GM12872 (cell line): ENCODE measurements around the gene ABCG1.
A peak's percentile ranks its signal among the peaks of the same experiment; 100 is the strongest.

Experiments
- TF ChIP-seq, protein P1 (sequence below): IDR thresholded peaks from 3 replicates; pipeline ENCODE4 v1.5.1; 2011; ENCODE audit warnings: low read depth, mild to moderate bottlenecking, low read length, moderate library complexity; ENCODE audit not compliant: insufficient read depth

Gene ABCG1

DNA sequence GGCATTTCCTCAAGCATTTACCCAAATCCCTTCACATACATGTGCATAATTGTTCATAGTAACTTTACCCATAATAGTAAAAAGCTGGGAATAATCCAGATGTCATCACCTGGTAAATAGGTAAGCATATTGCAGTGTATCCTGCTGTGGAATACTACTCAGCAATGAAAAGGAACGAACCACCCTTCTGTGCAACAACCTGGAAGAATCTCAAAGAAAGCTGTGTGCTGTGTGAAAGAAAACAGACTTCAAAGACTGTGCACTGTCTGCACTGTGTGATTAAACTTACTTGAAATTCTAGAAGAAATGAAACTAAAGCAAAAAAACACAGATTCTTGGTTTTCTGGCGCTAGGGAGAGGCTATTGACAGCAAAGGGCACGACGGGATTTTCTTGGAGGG is 118.3 kb downstream of the ABCG1 start:
- TF ChIP-seq, protein P1, sequence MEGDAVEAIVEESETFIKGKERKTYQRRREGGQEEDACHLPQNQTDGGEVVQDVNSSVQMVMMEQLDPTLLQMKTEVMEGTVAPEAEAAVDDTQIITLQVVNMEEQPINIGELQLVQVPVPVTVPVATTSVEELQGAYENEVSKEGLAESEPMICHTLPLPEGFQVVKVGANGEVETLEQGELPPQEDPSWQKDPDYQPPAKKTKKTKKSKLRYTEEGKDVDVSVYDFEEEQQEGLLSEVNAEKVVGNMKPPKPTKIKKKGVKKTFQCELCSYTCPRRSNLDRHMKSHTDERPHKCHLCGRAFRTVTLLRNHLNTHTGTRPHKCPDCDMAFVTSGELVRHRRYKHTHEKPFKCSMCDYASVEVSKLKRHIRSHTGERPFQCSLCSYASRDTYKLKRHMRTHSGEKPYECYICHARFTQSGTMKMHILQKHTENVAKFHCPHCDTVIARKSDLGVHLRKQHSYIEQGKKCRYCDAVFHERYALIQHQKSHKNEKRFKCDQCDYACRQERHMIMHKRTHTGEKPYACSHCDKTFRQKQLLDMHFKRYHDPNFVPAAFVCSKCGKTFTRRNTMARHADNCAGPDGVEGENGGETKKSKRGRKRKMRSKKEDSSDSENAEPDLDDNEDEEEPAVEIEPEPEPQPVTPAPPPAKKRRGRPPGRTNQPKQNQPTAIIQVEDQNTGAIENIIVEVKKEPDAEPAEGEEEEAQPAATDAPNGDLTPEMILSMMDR, result no peak

DNA sequence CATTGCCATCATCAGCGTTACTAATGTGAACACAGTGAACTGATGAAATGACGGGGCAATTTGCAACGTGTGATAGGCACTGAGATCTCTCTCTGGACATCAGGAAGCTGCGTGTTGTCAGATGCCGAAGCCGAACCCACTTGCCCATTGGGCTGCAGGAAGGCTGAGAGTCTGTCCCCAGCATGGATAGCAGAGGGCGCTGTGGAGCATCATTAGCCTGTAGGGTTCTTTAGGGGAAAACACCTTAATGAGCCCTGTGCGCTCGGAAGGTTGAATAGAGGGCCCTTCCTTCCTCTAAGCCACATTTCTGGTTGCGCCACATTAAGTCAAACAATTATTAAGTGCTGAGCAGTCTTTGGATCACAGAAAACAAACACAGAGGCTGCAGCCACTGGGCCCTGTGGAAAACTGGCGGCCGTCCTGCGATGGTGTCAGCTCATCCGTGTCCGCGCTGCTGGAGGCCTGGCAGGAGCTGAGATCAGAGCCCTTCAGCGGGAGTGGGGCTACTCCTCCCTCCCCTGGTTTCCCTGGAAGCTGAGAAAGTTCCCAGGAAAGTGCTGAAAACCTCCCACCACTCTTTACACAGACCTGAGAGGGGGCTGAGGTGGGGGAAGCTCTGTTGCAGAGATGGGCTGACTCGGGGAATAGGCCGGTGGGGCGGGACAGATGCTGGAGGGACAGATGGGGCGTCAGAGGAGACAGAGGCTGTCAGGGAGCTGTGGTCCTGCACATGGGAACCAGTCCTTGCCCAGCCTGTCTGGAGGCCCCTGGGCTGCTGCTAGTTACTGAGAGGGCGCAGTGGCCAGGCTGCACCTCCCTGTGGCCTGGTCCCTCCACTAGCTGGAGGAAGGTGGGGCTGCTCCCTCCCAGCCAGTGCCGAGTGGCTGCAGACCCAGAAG is 119.1 kb downstream of the ABCG1 start:
- TF ChIP-seq, protein P1, result peak; percentile 77

- TF ChIP-seq, protein P1, result no peak
Measured at GRCh38 chr21:42338729-42339715, 120.1 kb downstream of the ABCG1 start.

DNA sequence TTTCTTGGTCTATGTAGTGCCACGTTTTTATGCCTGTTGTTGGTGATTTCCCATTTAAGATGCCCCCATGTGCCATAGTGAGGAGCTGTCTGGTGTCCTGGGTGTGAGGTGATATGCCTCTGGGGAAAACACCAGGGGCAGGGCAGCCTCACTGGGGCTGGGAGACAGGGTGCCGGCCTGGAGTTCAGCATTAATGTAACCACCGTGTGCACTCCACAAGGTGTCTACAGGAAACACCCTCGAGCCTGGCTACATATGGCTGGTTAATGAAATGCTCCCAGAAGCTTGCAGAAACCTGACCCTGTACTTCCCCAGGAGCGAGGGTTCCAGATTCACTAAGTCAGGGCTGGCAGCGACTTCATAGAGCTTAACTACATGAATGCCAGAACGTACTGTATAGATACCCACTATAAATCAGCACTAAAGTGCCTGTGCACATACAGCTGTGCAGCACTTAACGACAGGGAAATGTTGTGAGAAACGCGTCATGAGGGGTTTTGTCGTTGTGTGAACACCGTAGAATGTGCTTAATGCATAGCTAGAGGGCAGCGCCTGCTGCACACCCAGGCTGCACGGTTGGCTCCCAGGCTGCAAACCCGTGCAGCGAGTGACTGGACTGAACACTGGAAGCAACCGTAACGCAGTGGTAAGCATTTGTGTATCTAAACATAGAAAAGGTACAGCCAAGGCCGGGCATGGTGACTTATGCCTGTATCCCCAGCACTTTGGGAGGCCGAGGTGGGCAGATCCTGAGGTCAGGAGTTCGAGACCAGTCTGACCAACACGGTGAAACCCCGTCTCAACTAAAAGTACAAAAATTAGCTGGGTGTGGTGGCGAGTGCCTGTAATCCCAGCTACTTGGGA is 121.5 kb downstream of the ABCG1 start:
- TF ChIP-seq, protein P1, result no peak

GRCh38 chr21:42341776-42342542 is 123.0 kb downstream of the ABCG1 start:
- TF ChIP-seq, protein P1, result no peak

DNA sequence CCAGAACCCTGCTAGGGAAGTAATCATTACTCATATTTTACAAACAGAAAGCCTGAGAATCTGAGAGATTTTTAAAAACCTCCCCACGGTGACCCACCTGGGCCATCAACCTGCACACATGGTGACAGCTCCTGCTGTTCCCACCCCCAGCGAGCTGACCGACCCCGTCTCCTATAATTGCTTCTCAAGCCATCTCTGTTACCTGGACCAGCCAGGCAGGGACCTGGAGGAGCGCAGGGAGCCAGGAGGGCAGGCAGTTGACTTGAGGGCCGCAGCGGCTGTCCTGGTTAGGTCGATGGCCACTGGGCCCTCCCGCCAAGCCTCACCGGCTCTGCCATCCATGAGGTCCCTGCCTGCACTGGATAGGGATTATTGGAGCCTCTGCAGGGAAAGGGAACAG is 124.2 kb downstream of the ABCG1 start:
- TF ChIP-seq, protein P1, result no peak
